B cell (primary cell): ENCODE measurements around the gene SLC25A13.

Experiments
- EZH2 ChIP-seq: IDR thresholded peaks from 2 replicates; pipeline ENCODE4 v1.6.1; 2012; ENCODE audit warnings: borderline replicate concordance, low read depth, mild to moderate bottlenecking, moderate library complexity, low read length; ENCODE audit not compliant: insufficient read depth, poor library complexity, severe bottlenecking
- TF ChIP-seq, protein P1 (sequence below): fragments of 200-600 bp; IDR thresholded peaks from one replicate; pipeline ENCODE4 v1.8.0; 2022; ENCODE audit warnings: antibody characterized with exemption, mild to moderate bottlenecking

DNA sequence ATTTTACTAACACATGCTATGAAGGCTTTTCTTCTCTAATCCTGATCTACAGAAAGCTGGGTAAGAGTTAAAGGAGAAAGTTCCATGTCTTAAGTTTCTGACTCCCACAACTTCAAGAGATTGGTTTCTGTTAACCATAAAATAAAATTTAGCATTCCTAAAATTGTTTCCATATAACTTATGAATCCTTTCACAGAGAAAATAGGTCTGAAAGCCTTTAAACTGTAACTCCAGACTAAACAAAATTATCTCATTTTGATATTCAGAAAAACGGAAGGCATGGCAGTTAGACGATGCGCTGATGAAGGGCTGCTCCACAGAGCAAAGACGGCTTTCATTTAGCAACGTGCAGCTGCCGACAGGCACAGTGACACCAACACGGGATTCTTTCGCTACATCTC lies 133.3 kb downstream of the SLC25A13 start:
- TF ChIP-seq, protein P1, sequence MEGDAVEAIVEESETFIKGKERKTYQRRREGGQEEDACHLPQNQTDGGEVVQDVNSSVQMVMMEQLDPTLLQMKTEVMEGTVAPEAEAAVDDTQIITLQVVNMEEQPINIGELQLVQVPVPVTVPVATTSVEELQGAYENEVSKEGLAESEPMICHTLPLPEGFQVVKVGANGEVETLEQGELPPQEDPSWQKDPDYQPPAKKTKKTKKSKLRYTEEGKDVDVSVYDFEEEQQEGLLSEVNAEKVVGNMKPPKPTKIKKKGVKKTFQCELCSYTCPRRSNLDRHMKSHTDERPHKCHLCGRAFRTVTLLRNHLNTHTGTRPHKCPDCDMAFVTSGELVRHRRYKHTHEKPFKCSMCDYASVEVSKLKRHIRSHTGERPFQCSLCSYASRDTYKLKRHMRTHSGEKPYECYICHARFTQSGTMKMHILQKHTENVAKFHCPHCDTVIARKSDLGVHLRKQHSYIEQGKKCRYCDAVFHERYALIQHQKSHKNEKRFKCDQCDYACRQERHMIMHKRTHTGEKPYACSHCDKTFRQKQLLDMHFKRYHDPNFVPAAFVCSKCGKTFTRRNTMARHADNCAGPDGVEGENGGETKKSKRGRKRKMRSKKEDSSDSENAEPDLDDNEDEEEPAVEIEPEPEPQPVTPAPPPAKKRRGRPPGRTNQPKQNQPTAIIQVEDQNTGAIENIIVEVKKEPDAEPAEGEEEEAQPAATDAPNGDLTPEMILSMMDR: no peak
- no peak for TF ChIP-seq EZH2
